Endothelial cell of umbilical vein (primary cell): Measurements from ENCODE around the gene MTG2.

Source experiments
- EZH2 ChIP-seq: IDR thresholded peaks from 2 replicates; pipeline ENCODE4 v1.6.1; 2012; ENCODE audit warnings: borderline replicate concordance, low read depth, mild to moderate bottlenecking, moderate library complexity, low read length, inconsistent platforms; ENCODE audit not compliant: severe bottlenecking
- POLR2A ChIP-seq: IDR thresholded peaks from 2 replicates; pipeline ENCODE4 v1.6.1; 2012; ENCODE audit warnings: low read depth, mild to moderate bottlenecking, control low read depth, low read length
- POLR2AphosphoS5 ChIP-seq: IDR thresholded peaks from 2 replicates; pipeline ENCODE4 v1.6.1; 2012; ENCODE audit warnings: low read depth, mild to moderate bottlenecking, control low read depth, low read length, moderate library complexity; ENCODE audit not compliant: insufficient read depth
- TF ChIP-seq, protein P1 (sequence below): IDR thresholded peaks from 2 replicates; pipeline ENCODE4 v1.6.1; 2011; ENCODE audit not compliant: insufficient read depth, insufficient read length

DNA sequence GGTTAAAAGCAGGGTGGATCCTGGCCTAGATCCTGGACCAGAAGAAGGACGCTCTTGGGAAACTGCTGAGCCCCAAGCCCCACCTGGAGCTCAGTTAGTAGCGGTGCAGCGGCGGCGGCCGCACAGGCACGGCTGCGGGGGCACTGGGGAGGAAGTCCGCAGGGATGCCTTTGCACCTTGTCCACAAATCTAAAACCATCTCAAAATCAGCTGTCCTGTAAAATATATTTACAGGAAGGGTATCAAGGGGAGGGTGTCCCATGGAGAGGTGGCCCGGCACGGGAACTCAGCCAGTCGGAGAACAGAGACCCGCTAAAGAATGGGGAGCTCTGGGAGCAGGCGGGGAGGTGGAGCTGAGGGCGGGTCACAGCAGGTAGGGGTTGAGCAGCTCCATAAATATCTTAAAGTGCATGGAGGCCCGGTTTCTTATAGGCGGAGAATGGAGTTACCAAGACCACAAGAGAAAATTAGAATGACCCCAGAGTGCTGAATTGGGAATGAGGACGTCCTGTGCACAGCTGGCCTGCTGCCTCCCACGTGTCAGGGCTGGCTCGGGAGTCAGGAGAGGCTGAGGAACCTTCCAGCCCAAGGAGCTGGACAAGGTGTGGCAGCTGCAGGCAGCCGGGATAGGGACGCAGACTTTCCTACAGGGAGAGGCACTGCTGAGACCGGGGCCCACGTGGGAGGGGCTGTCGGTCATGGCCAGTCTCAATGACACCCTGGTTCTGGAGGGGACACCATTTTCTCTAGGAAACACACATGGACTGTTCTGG is 8.0 kb downstream of the MTG2 start:
- TF ChIP-seq POLR2AphosphoS5 (no peak), POLR2A (no peak), EZH2 (no peak)
- TF ChIP-seq, protein P1, sequence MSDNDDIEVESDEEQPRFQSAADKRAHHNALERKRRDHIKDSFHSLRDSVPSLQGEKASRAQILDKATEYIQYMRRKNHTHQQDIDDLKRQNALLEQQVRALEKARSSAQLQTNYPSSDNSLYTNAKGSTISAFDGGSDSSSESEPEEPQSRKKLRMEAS: no peak
